Trophoblast cell (in vitro differentiated cells and primary cell): ENCODE data around the gene KRTAP12-3.
"Not testable (repeated sequence)": the region's sequence is repeated elsewhere in the genome, so short reads cannot be mapped to it uniquely, and the experiment has no call there.

Experiments
- DNase-seq, 2 donors: peaks; one replicate each; pipeline ENCODE4 v3.0.0-alpha.2; 2016
- H2AFZ ChIP-seq: 2 replicates; pipeline ENCODE4 v1.6.1; 2013; ENCODE audit warnings: low read length, moderate library complexity, mild to moderate bottlenecking; ENCODE audit not compliant: insufficient read depth, poor library complexity
- H2AK5ac ChIP-seq: 2 replicates; pipeline ENCODE4 v1.6.1; 2013; ENCODE audit warnings: mild to moderate bottlenecking, low read length
- H2BK120ac ChIP-seq: 2 replicates; pipeline ENCODE4 v1.6.1; 2013; ENCODE audit warnings: low read length, mild to moderate bottlenecking, moderate library complexity; ENCODE audit not compliant: insufficient read depth, poor library complexity
- H2BK12ac ChIP-seq: 2 replicates; pipeline ENCODE4 v1.6.1; 2013; ENCODE audit warnings: mild to moderate bottlenecking, low read length, moderate library complexity
- H2BK5ac ChIP-seq: 2 replicates; pipeline ENCODE4 v1.6.1; 2013; ENCODE audit warnings: low read length, low read depth, moderate library complexity, mild to moderate bottlenecking; ENCODE audit not compliant: poor library complexity
- H3K14ac ChIP-seq: 2 replicates; pipeline ENCODE4 v1.6.1; 2013; ENCODE audit warnings: mild to moderate bottlenecking, low read length
- H3K18ac ChIP-seq: 2 replicates; pipeline ENCODE4 v1.6.1; 2013; ENCODE audit warnings: mild to moderate bottlenecking, low read length
- H3K23ac ChIP-seq: 2 replicates; pipeline ENCODE4 v1.6.1; 2013; ENCODE audit warnings: low read length
- H3K27ac ChIP-seq: 2 replicates; pipeline ENCODE4 v1.5.1; 2013; ENCODE audit warnings: low read depth, mild to moderate bottlenecking, inconsistent platforms, low read length, moderate library complexity
- H3K27me3 ChIP-seq: 2 replicates; pipeline ENCODE4 v1.6.1; 2013; ENCODE audit warnings: inconsistent platforms, mild to moderate bottlenecking, low read length, moderate library complexity; ENCODE audit not compliant: insufficient read depth
- H3K36me3 ChIP-seq, 2 experiments: 1 replicate in 1 of 2; 2 replicates in 1 of 2; pipeline ENCODE4 v1.6.1; 2013; ENCODE audit warnings: low read length in 2 of 2, mild to moderate bottlenecking in 2 of 2, moderate library complexity in 1 of 2; ENCODE audit not compliant: insufficient read depth in 2 of 2, control insufficient read depth in 1 of 2
- H3K4ac ChIP-seq: 2 replicates; pipeline ENCODE4 v1.6.1; 2013; ENCODE audit warnings: low read depth, mild to moderate bottlenecking, low read length, moderate library complexity
- H3K4me1 ChIP-seq, 2 experiments: 1 replicate in 1 of 2; 2 replicates in 1 of 2; pipeline ENCODE4 v1.6.1; 2013; ENCODE audit warnings: low read length in 2 of 2, mild to moderate bottlenecking in 2 of 2, moderate library complexity in 1 of 2; ENCODE audit not compliant: insufficient read depth in 2 of 2, control insufficient read depth in 1 of 2
- H3K4me2 ChIP-seq: 2 replicates; pipeline ENCODE4 v1.6.1; 2013; ENCODE audit warnings: inconsistent platforms, mild to moderate bottlenecking, low read length, moderate library complexity
- H3K4me3 ChIP-seq: 2 replicates; pipeline ENCODE4 v1.5.1; 2013; ENCODE audit warnings: mild to moderate bottlenecking, low read depth, low read length, inconsistent platforms
- H3K79me1 ChIP-seq: one replicate; pipeline ENCODE4 v1.6.1; 2013; ENCODE audit warnings: low read length
- H3K79me2 ChIP-seq: 2 replicates; pipeline ENCODE4 v1.6.1; 2013; ENCODE audit warnings: low read length, mild to moderate bottlenecking; ENCODE audit not compliant: control insufficient read depth, insufficient read depth, poor library complexity
- H3K9ac ChIP-seq: 2 replicates; pipeline ENCODE4 v1.6.1; 2013; ENCODE audit warnings: mild to moderate bottlenecking, low read length
- H3K9me3 ChIP-seq: 2 replicates; pipeline ENCODE4 v1.6.1; 2013; ENCODE audit warnings: low read depth, mild to moderate bottlenecking, control low read depth, inconsistent platforms, low read length; ENCODE audit not compliant: insufficient read depth
- H4K12ac ChIP-seq: 2 replicates; pipeline ENCODE4 v1.6.1; 2013; ENCODE audit warnings: low read depth, mild to moderate bottlenecking, low read length, moderate library complexity
- H4K8ac ChIP-seq: 2 replicates; pipeline ENCODE4 v1.6.1; 2013; ENCODE audit warnings: low read depth, mild to moderate bottlenecking, low read length, moderate library complexity
- H4K91ac ChIP-seq: one replicate; pipeline ENCODE4 v1.6.1; 2013; ENCODE audit warnings: low read depth, mild to moderate bottlenecking, low read length, moderate library complexity
- WGBS: extraction: QIAGEN DNeasy Blood & Tissue Kit; methylation state at CpG from one replicate; pipeline ENCODE4 v1.1.7; 2013; ENCODE audit warnings: missing lambda C conversion rate; ENCODE audit not compliant: insufficient read length, insufficient coverage; ENCODE audit errors: extremely low coverage; 5-methylcytosine and 5-hydroxymethylcytosine counted together

KRTAP12-3 gene

GRCh38 chr21:44697172-44697810 lies 39.6 kb downstream of the KRTAP12-3 start, which contains the start of gene KRTAP10-12:
TSS of gene KRTAP10-12 (plus strand) at chr21:44697172. CDS start at chr21:44697202, 30 bp downstream.
- not testable (repeated sequence) for H3K27ac ChIP-seq, H4K8ac ChIP-seq, H3K14ac ChIP-seq, H3K4ac ChIP-seq, H3K4me3 ChIP-seq, H2BK120ac ChIP-seq, H4K12ac ChIP-seq, H2AK5ac ChIP-seq, H2BK12ac ChIP-seq, H2BK5ac ChIP-seq, H3K79me1 ChIP-seq, H3K79me2 ChIP-seq, H4K91ac ChIP-seq, H3K4me2 ChIP-seq, H3K36me3 ChIP-seq, H3K18ac ChIP-seq, H3K27me3 ChIP-seq, H3K23ac ChIP-seq, H2AFZ ChIP-seq, H3K9me3 ChIP-seq, DNase-seq, H3K9ac ChIP-seq
- WGBS = no CpG with 5 or more reads among the region's 21 CpGs
- peaks cover 14 to 15% of the 10 kb centered on the region in 2 experiments for H3K4me1 ChIP-seq

DNA sequence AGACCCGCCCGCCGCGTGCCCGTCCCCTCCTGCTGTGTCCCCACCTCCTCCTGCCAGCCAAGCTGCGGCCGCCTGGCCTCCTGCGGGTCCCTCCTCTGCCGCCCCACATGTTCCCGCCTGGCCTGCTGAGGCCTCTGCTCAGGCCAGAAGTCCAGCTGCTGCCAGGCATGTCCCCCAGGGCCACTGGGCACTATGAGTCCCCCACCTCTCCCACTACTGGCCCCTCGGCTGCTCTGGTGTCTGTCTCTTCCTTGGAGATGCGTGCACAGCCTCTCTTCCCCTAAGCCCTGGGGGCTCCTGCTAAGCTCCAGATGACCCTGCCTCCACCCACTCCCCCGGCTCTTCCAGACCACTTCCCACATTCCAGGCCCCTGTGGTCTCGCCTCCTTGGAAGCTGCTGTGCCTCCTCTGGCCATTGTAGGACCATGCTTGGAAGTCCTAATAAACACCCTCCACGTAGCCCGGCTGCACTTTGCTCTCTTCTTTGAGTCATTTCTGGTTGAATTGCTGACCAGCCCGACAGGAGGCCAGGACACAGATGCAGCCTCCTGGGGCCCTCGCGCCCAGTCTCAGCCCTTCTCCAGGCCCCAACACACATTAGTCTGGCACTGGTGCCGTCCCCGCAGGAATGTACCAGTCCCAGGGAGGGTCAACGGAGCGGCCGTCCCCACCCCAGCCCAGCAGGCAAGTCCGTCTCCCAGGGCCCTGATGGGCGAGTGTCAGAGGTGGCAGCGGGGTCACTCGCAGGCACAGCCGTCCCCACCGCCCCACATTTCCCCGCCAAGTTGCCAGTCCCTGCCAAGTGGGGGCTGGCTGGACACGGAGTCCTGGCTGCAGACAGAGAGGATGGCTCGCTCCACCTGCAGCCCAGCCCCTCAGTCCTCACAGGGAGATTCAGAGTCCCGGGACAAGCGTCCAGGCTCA lies 40.3 kb downstream of the KRTAP12-3 start:
- H3K23ac ChIP-seq = no peak overlapping the region

GRCh38 chr21:44699502-44700001 lies 41.8 kb downstream of the KRTAP12-3 start:
- Histone ChIP-seq H2BK120ac (no peak overlapping the region), H3K18ac (no peak overlapping the region), H3K79me1 (no peaks in the 10 kb centered on the region), H3K36me3 (no peaks in the 10 kb centered on the region), H3K23ac (no peak overlapping the region), H2AK5ac (no peak overlapping the region), H3K14ac (no peak overlapping the region), H2BK12ac (no peak overlapping the region), H2AFZ (no peak overlapping the region), H3K27me3 (peaks cover 4% of the 10 kb centered on the region), H3K4me2 (no peak overlapping the region), H3K27ac (no peak overlapping the region), H3K4ac (no peak overlapping the region), H4K8ac (no peak overlapping the region), H3K9ac (no peak overlapping the region), H3K79me2 (no peaks in the 10 kb centered on the region), H3K4me3 (no peak overlapping the region), H3K4me1 (peaks cover 14 to 15% of the 10 kb centered on the region in 2 experiments), H4K12ac (no peak overlapping the region), H4K91ac (no peak overlapping the region), H2BK5ac (no peak overlapping the region), H3K9me3 (peaks cover 6% of the 10 kb centered on the region)
- no CpG with 5 or more reads among the region's 17 CpGs for WGBS
- no peak for DNase-seq

More for the DNA sequence above, 40.3 kb downstream of the KRTAP12-3 start:
- DNase-seq = no peak
- H4K12ac ChIP-seq = no peak overlapping the region
- H3K4me1 ChIP-seq = peaks cover 14 to 15% of the 10 kb centered on the region in 2 experiments
- H3K79me1 ChIP-seq = no peaks in the 10 kb centered on the region
- H3K18ac ChIP-seq = no peak overlapping the region
- peak overlapping the region; percentile 25 for H4K91ac ChIP-seq
- no peaks in the 10 kb centered on the region for H3K36me3 ChIP-seq
- H3K27me3 ChIP-seq = no peaks in the 10 kb centered on the region
- WGBS = no CpG with 5 or more reads among the region's 35 CpGs
- H3K4me3 ChIP-seq = no peak overlapping the region
- no peak overlapping the region for H3K4ac ChIP-seq
- no peak overlapping the region for H4K8ac ChIP-seq
- no peak overlapping the region for H3K27ac ChIP-seq
- peaks cover 4% of the 10 kb centered on the region for H3K9me3 ChIP-seq
- H3K14ac ChIP-seq = no peak overlapping the region
- H2AK5ac ChIP-seq = no peak overlapping the region
- H3K4me2 ChIP-seq = peak overlapping the region; percentile 10
- no peak overlapping the region for H2AFZ ChIP-seq
- no peak overlapping the region for H2BK5ac ChIP-seq
- H3K79me2 ChIP-seq = no peaks in the 10 kb centered on the region
- H3K9ac ChIP-seq = no peak overlapping the region
- no peak overlapping the region for H2BK12ac ChIP-seq
- H2BK120ac ChIP-seq = no peak overlapping the region

DNA sequence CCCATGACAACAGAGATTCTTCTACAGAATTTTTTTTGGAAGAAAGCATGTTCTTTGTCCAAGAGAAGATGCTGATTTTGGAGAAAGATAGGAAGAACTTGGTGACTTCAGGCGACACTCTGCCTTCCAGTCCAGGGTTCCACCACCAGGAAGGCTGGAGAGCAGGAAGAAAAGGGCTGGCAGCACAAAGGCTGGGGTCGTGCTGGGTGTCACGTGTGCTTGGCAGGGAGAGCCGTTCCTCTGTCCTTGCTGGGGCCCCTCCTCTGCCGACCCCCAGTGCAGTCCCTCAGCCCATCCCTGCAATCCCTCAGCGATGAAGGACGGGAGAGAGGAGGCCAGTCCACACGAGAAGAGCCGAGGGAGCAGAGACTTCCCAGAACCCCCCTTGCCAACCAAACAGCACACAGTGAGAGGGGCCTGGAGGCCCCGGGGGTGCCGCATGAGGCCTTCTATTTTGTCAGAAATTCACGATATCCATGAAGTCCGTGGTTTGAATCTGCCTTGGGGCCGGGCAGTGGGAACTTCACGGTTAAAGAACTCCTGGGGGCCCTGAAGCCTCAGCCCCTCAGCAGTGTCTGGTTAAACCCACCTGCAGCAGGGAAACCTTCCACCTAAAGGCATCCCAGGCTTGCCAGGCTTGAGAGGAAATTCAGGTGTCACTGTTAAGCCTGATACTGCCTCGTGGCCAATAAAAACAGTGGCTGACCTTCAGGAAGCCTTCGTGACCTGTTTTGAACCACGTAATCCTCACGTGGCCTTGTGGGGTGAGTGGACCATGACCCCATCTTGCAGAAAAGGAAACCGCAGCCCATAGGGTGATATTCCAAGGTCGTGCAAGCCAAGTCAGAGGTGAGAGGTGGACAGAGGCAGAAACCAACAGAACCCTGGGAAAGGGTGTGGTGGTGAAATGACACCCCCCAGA lies 42.6 kb downstream of the KRTAP12-3 start:
- DNase-seq = no peak
- Histone ChIP-seq H4K12ac (no peak overlapping the region), H3K79me1 (no peaks in the 10 kb centered on the region), H3K79me2 (no peaks in the 10 kb centered on the region), H3K23ac (no peak overlapping the region), H3K4me2 (no peak overlapping the region), H3K18ac (no peak overlapping the region), H3K9ac (no peak overlapping the region), H3K4me1 (peaks cover 13 to 14% of the 10 kb centered on the region in 2 experiments), H3K14ac (no peak overlapping the region), H3K27ac (no peak overlapping the region), H3K4ac (no peak overlapping the region), H2AK5ac (no peak overlapping the region), H4K8ac (no peak overlapping the region), H3K27me3 (peaks cover 7% of the 10 kb centered on the region), H3K4me3 (no peak overlapping the region), H2BK5ac (no peak overlapping the region), H3K9me3 (peaks cover 9% of the 10 kb centered on the region), H2AFZ (no peak overlapping the region), H3K36me3 (no peaks in the 10 kb centered on the region), H2BK12ac (no peak overlapping the region), H4K91ac (no peak overlapping the region), H2BK120ac (no peak overlapping the region)
- no CpG with 5 or more reads among the region's 21 CpGs for WGBS
